A549 (cell line): ENCODE measurements around the gene ROCK1. TPM values are rescaled to one million over a fixed set of nuclear protein-coding genes. Genes with fewer than 3 reads are reported as not detected.

ENCODE experiments used
- polyA plus RNA-seq, 4 experiments: library from polyadenylated mRNA; depleted of rRNA in 3 of 4; stranded (reverse); fragments of >200 nt; fragmentation: RNase III in 1 of 4; extraction: RNeasy Plus Mini Kit Qiagen cat#74134 plus additional on column Dnase treatment in 1 of 4; gene quantifications; 2 replicates in 3 of 4; 3 replicates in 1 of 4; pipeline ENCODE4 v1.2.3, GENCODE V29; 2011 to 2017
- small RNA-seq, 6 experiments: library from RNA; depleted of rRNA; stranded (forward); fragments of <200 nt; gene quantifications; one replicate each; pipeline ENCODE3, GENCODE V24; 2012

ROCK1 gene
- polyA plus RNA-seq, 2 of the 4 experiments (the other 2 are of a cell fraction) = 20.5 to 31.8 TPM

Small RNA genes within 50 kb of the gene (small RNA-seq; reads per million reads assigned to genes)
- gene RNU6-120P = 0 reads per million in 6 experiments

Other genes with a start within 250 kb of the ROCK1 start
- gene GREB1L, start 130.4 kb upstream of the ROCK1 start, polyA plus RNA-seq (2011; rRNA removed) = 2.8 and 3.0 TPM in 2 replicates
- gene GREB1L, start 130.4 kb upstream of the ROCK1 start, polyA plus RNA-seq (2017; fragmentation: RNase III; extraction: RNeasy Plus Mini Kit Qiagen cat#74134 plus additional on column Dnase treatment) = 1.00 to 1.4 TPM (median 1.1 TPM) in 3 replicates